ENCODE data around the gene NFIA.

The NFIA gene

DNA sequence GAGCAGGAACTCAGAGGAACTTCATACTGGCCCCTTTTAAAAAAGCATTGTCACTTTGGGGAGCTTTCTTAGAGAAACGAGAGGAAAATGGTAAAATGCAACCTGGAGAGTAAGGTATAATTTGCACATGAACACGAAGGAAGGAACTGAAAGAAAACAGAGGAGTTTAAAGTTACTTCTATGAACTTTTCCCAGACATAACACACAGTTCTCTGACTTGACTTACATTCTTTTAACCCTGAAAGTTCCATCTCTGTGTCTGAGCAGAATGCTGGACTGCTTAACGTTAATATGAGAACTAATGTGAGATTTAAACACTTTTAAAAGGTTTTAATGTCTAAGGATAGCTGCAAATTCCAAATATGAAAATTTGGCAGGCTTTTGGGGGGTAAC, 102.3 kb downstream of the NFIA start:
- peaks cover 7% of the 10 kb centered on the region for H3K4me1 ChIP-seq
- no peaks in the 10 kb centered on the region for H3K36me3 ChIP-seq
- H3K4me3 ChIP-seq (ENCODE audit: low read depth, low read length), result peak overlapping the region; percentile 49
- DNase-seq, result no peak
- H3K9me3 ChIP-seq, result no peaks in the 10 kb centered on the region
- H3K27me3 ChIP-seq, result no peaks in the 10 kb centered on the region
- TF ChIP-seq, protein P1, sequence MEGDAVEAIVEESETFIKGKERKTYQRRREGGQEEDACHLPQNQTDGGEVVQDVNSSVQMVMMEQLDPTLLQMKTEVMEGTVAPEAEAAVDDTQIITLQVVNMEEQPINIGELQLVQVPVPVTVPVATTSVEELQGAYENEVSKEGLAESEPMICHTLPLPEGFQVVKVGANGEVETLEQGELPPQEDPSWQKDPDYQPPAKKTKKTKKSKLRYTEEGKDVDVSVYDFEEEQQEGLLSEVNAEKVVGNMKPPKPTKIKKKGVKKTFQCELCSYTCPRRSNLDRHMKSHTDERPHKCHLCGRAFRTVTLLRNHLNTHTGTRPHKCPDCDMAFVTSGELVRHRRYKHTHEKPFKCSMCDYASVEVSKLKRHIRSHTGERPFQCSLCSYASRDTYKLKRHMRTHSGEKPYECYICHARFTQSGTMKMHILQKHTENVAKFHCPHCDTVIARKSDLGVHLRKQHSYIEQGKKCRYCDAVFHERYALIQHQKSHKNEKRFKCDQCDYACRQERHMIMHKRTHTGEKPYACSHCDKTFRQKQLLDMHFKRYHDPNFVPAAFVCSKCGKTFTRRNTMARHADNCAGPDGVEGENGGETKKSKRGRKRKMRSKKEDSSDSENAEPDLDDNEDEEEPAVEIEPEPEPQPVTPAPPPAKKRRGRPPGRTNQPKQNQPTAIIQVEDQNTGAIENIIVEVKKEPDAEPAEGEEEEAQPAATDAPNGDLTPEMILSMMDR (IDR thresholded peaks at IDR 0.05; ENCODE audit: low read depth, low read length), result no peak

DNA sequence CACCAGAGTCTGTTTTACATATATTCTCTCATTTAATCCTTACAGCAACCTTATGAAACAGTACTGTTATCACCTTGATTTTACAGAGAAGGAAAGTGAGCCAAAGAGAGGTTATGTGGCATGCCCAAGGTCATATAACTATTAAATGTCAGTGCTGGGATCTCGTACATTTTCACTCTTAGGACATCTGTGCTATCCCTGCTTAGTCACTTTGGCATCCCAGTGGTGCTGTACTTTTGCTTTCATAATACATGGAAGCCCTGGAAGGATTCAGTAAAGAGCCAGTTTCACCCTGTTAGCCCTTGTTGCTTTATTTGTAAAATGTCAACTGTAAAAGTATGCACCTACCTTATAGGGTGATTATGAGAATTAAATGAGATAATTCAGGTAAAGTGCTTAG, 104.4 kb downstream of the NFIA start:
- H3K4me3 ChIP-seq (ENCODE audit: low read depth, low read length), result no peak overlapping the region
- DNase-seq, result no peak
- H3K9me3 ChIP-seq, result no peaks in the 10 kb centered on the region
- H3K4me1 ChIP-seq, result peaks cover 7% of the 10 kb centered on the region
- no peaks in the 10 kb centered on the region for H3K27me3 ChIP-seq
- TF ChIP-seq, protein P1 (IDR thresholded peaks at IDR 0.05; ENCODE audit: low read depth, low read length), result no peak
- no peaks in the 10 kb centered on the region for H3K36me3 ChIP-seq

DNA sequence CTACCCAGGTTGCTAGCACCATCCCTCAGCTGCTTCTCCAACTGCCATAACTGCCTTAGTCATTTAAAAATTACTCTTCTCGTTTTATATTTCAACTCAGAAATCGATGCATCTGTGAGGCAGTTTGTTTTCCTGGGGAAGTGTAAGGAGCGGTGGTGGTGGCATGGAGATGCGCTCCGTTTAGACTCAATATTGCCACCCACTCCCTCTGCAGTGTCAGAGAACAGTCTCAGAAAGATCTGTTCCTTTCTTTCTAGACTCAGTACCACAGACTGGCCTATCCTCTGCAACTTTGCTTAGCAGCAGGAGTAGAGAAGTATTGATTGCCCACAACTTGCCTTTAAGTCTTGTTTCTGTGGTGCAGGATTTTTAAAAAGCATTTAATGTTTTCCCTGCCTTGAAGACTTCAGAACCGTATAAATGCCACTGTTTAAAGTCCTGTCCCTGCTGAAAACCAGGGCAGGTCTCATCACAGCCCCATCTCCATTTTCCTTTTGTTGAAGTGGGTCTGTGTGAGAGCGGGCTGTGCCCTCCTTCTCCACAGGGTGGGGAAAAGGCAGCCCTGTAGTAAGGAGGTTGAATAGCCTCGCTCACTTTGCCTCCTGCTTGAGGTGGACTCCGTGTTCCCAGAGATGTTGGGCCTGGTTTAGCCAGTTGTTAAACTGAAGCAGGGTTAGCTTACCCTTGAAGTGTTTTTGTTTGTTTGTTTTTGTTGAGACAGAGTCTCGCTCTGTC, 105.2 kb downstream of the NFIA start:
- no peaks in the 10 kb centered on the region for H3K36me3 ChIP-seq
- H3K9me3 ChIP-seq, result no peaks in the 10 kb centered on the region

DNA sequence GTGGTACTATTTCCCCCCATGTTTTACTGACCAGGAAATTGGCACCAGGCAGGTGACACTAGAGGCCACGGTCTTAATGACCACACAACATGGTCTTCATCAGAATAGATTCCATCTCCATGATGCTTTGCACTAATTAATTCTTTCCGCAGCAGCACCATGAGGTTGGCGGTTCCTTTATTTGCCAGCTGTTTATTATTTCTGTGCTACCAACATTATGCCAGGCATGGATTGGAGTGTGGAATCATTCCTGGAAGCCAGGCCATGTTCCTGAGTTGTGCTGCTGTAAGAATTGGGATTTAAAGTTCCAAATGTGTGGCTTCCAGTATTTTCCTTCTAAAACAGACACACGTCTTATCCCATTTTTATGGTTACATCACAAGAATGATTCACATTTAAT, 107.8 kb downstream of the NFIA start:
- peaks cover 6% of the 10 kb centered on the region; the same call in 1 of the 2 replicates for H3K4me1 ChIP-seq
- no peaks in the 10 kb centered on the region for H3K9me3 ChIP-seq
- TF ChIP-seq, protein P1 (IDR thresholded peaks at IDR 0.05; ENCODE audit: low read depth, low read length), result no peak
- H3K36me3 ChIP-seq, result no peaks in the 10 kb centered on the region
- H3K4me3 ChIP-seq (ENCODE audit: low read depth, low read length), result no peak overlapping the region
- no peaks in the 10 kb centered on the region for H3K27me3 ChIP-seq
- no peak for DNase-seq

More for the DNA sequence above, 105.2 kb downstream of the NFIA start:
- TF ChIP-seq, protein P1 (IDR thresholded peaks at IDR 0.05; ENCODE audit: low read depth, low read length), result no peak
- H3K27me3 ChIP-seq, result no peaks in the 10 kb centered on the region
- DNase-seq, result no peak
- no peak overlapping the region for H3K4me3 ChIP-seq (ENCODE audit: low read depth, low read length)
- H3K4me1 ChIP-seq, result peaks cover 7% of the 10 kb centered on the region

DNA sequence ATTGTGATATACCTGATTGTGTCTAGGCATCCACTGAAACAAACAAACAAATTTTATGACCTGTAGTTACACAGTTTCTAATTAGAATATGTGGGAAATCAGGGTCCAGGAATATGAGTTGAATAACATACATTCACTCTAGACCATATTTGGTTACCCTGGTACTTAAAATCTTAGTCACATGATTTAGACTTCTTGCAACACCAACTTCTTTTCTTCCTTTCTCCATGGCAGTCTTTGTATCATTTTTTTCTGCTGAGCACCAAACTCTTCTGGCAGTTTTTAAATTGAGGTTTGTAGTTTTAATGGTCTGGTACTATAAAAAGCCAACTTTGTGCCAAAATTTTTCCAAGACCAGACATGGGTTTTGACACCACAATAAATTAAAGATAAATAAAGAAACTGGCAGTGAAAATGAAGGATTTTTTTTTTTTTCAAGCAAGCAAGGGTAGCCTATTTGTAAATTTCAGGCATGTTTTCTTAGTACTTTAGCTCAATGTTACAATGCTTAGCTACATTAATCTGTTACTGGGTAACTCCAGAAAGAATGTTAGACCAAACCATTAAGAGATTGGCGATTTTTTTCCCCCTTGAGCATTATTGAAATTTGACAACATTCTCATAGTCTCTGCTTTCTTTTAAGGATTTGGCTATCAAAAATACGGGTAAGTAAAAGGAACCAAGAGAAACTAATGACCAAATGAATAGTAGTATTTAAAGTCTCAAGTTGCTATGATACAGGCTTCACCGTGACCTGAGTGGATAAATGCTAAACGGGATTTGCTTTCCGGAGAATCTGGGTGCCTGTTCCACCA, 108.5 kb downstream of the NFIA start:
- peak overlapping the region; percentile 15 for H3K4me3 ChIP-seq (ENCODE audit: low read depth, low read length)
- TF ChIP-seq, protein P1 (IDR thresholded peaks at IDR 0.05; ENCODE audit: low read depth, low read length), result no peak
- H3K9me3 ChIP-seq, result no peaks in the 10 kb centered on the region
- no peaks in the 10 kb centered on the region for H3K36me3 ChIP-seq
- peaks cover 6% of the 10 kb centered on the region; the same call in 1 of the 2 replicates for H3K4me1 ChIP-seq
- no peak for DNase-seq
- no peaks in the 10 kb centered on the region for H3K27me3 ChIP-seq

DNA sequence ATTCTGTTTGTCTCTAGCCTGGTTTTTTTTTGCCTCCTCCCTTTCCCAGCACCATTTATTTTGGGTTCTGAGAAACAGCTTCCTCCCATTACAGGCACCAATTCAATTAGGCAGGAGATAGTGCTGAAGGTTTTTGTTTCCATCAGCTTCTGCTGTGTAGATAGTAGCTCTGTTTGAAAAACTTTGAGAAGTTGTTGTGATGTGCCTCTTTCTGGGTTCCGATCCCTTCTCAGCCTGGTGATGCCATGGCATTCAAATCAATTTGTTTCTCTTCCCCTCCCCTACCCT, 109.0 kb downstream of the NFIA start:
- DNase-seq, result peak; percentile 23

More for the DNA sequence above, 109.0 kb downstream of the NFIA start:
- Histone ChIP-seq H3K4me3 (ENCODE audit: low read depth, low read length) (no peak overlapping the region), H3K4me1 (peaks cover 6% of the 10 kb centered on the region; the same call in 1 of the 2 replicates), H3K27me3 (no peaks in the 10 kb centered on the region), H3K36me3 (no peaks in the 10 kb centered on the region), H3K9me3 (no peaks in the 10 kb centered on the region)
- TF ChIP-seq, protein P1 (IDR thresholded peaks at IDR 0.05; ENCODE audit: low read depth, low read length), result no peak
